GM21367 (cell line): ENCODE results near the gene ERC2.

Source experiments
- ATAC-seq: cut with Tn5 transposase; IDR thresholded peaks from one replicate; pipeline ENCODE4 v1.9.1; 2021; ENCODE audit not compliant: unreplicated experiment

Gene ERC2

DNA sequence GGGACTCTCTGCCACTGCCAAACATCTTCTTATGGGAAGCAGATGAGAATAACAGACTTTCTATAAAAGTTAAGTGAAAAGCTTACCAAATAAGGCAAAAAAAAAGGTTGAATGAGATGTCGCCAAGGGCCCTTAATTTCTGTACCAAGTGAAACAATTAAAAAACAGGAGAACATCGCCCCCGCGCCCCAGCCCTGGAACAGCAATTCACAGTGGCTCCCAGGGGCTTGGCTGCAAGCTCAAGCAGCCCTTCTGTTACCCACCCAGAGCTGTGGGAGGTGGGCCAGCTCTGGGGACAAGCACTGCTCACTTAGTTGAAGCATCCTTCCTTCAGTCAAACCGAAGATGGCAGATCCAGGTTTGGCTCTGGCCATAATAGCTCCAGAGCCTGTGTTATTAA lies 208.0 kb downstream of the ERC2 start:
- no peak for ATAC-seq

DNA sequence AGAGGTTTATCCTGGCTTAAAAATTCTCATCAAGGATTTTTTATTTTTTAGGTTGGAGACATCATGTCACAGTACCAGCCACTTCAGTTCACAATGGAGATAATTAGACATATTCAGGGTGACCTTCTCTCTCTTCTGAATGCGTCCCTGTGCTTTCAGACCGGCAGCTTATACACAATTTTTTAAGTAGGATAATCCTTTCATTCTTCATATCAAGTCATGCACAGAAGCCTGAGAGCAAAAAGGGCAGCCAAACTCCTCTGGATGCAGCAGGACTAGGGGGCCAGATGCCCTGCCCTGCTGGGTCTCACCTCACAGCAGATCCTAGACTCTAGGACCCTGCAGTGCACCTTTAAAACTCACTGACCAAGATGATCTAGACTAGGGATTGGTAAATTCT lies 210.4 kb downstream of the ERC2 start:
- no peak for ATAC-seq

DNA sequence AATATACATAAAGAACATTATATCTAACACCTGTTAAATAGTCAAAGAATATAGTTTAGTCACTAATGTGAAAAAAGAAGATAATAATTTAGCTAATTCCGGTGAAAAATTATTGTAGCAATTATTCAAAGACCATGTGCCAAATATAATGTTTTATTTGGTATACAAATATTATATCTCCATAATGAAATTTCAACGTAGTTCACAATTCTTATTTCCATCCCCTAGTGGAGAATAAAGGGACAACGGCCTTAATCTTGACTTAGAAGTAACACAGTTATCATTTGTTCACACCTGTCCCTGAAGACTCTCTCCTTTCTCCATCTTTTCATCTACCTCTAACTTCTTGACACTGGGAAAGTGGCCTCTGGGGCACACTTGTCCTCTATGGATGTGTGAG lies 213.4 kb downstream of the ERC2 start:
- no peak for ATAC-seq

- no peak for ATAC-seq
Measured at GRCh38 chr3:56253941-56254665, 214.2 kb downstream of the ERC2 start.

- no peak for ATAC-seq
Measured at GRCh38 chr3:56251343-56251945, 216.8 kb downstream of the ERC2 start.

GRCh38 chr3:56248021-56248420 lies 220.2 kb downstream of the ERC2 start:
- no peak for ATAC-seq

DNA sequence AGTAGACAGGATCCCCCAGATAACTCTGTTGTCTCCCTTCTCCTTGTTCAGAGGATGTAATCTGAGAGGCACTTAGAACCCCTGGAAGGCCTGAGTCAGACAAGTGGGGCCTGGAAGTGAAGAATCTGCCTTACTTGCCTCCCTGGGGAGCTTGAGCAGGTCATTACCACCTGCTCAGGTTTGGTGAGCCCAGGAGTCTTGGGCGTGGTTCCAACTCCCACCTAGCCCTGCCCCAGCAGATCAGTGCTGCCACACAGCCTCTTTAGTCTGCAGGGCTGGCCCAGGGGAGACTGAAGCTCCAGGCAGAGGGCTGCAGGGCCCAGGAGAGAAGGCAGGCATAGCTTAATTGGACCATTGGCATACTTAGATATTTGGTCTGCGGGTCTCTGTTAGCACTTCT lies 230.0 kb downstream of the ERC2 start:
- no peak for ATAC-seq

DNA sequence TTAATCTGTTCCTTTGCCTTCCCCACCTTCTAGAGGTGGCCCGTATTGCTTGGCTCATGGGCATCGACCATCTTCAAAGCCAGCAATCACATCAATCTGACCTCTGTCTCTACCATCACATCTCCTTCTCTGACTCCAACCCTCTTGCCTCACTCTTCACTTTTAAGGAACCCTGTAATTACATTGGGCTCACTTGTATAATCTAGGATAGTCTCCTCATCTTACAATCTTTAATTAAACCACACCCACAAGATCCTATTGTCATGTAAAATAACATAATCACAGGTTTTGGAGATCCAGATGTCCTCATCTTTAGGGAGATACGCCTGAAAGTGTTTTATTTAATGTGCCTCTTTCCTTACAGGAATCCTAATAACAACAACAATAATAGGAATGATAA lies 234.5 kb downstream of the ERC2 start:
- no peak for ATAC-seq

DNA sequence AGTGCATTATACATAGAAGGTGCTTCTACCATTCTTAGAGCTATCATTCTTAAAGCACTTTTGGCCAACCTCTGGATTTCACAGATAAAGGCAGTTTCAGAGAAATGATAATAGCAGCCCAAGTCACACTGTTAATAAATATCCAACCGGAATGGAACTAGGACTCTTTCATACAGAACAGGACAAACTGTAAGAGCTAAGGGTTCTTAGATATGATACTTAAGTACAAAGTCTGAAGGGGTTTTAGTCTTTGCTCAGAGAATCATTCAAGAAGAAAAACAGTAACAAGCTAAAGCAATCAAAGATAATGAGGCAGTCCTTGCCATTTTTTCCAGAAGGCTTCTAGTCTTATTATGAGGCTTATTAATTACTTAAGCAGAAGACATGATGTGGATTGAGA lies 239.0 kb downstream of the ERC2 start:
- ATAC-seq: no peak

DNA sequence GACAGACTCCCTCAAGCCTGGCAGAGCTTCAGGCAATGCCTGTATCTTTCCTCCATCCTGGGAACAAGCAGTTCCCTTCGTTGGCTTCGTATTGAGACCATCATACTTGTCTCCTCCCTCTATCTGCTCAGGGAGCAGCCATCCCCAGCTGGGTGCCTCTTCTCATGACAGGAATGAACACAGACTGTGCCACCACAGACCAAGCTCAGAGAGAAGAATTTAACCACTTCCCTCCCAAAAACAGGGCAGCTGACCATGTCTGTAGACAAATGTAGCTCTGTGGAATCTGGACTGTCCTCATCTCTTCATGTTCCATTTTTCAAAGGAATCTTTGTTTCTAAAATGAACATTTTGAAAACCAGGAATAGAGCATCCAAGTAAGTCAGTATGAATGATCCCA lies 245.4 kb downstream of the ERC2 start:
- no peak for ATAC-seq

DNA sequence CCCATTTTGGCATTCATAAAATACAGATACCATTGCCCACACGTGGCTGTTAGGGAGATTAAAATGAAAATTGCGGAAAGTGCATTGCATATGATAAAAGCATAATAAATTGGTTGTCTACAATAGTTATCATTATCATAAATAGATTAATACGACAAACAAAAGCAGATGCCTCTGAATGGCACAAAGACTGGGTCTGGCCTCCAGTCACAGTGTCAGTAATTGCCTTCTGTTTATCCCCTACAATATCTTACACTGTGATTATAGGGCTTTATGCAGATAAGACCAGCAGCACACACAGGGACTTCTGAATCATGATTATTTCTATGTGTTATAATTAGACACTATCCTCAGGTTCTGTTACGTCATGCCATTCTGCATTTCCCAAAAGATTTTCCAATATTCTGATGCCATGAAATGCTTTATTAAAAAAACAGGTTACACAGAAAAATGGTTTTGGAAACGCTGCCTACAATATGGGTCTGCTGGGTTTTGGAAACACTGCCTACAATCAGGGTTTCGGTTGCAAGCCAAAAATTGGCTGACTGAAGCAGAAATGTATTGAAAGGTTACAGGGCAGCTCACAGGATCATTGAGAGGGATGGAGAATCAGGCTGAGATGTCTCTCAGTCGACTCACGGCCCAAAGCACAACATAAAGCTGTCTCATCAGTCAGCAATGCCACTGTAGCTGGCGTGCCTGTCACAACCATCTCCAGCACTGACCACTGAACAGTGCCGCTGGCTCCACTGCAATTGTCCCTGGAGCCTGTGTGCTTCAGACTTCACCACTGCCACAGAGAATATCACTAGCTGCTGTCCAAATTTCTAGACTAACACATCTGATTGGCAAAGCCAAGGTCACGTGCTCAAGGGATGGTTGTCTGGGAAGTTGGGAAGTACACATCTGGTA lies 248.1 kb downstream of the ERC2 start:
- no peak for ATAC-seq

DNA sequence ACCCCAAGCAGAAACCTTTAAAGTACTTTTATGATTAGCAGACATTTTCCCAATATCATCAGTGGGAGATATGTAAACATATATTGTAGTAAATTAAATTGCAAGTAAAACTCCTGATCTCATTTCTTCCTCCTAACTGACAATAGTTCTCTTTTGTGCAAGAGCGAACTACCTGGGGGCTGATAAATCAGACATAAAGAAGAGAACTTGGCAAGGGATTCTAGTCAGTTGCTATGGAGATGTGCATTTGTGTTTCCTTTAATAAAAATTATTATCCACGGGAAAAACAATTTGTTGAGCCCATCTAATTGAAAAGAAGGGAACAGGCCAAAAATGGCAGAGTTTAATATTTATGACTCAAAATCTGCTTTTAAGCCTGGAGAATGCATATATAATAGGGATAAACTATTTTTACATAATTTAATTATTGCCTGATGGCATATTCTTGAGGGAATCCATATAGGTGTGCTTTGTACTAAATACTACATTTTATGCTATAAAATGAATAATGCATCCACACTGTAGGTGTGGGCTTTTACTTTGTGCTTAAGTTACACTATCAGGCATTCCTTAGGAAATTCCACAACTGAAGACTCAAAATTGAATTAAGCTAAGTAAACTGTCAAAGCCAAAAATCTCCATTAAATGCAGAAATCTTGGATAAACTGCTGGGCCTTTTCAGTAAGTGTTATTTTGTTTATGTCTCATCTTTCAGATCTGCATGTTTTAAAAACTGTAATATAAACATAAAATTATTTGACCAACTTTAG lies 258.1 kb downstream of the ERC2 start:
- ATAC-seq: no peak

GRCh38 chr3:56207922-56208321 lies 260.3 kb downstream of the ERC2 start:
- ATAC-seq: no peak

DNA sequence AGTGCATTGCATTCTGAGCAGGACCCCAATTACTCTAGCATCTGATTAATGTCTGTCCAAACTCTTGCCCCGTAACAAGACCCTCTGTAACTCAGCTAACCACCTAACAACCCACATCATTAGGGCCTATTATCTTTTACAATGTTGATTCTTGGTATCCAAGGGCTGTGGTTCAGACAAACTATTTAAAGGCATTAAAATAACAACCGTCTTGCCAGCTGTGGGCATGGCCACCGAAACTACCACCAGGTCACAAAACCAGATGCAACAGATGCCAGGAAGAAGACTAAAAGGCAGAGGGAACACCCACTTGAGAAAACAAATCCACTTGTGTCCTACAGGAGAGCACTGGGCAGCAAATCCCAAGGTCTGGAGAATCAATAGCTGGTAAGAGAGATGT lies 262.9 kb downstream of the ERC2 start:
- ATAC-seq: no peak

GRCh38 chr3:56202997-56203396 lies 265.3 kb downstream of the ERC2 start:
- no peak for ATAC-seq

- no peak for ATAC-seq
Measured at GRCh38 chr3:56201407-56201806, 266.9 kb downstream of the ERC2 start.

GRCh38 chr3:56200251-56200650 lies 268.0 kb downstream of the ERC2 start:
- ATAC-seq: no peak

DNA sequence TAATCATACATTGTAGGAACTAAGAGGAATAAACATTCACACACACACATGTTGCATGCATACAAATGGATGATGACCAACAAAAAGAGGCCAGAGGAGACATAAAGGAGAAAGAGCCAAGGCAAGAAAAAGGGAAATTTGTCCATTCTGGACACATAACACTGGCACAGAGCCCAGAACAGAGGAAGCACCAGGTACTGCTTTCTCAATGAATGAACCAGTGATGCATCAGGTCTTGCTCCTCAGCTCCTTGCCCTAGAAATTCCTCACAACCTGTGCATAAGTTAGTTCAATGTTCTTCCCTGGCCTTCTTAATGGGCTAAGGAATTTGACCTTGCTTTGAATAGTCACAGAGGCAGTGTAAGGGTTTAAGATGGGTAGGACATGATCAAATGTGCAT lies 270.3 kb downstream of the ERC2 start:
- ATAC-seq: no peak

- no peak for ATAC-seq
Measured at GRCh38 chr3:56197259-56197965, 270.9 kb downstream of the ERC2 start.

- ATAC-seq: no peak
Measured at GRCh38 chr3:56196700-56197099, 271.6 kb downstream of the ERC2 start.

DNA sequence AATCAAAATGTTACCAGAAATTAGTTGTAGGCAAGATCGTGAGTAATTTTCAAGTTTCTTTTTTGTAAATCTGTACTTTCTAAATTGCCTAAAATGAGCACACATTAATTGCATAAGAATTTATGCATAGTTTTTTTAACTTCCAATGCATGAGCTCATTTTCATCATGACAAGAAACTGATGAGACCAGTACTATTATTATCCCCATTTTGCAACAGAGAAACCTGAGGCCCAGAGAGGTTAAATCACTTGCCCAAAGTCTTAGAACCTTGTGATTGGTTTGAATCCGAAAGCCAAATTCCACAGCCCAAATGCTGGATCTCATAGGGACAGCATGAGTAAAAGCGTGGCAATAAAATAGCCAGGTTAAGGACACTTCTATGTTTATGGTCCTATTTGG lies 274.7 kb downstream of the ERC2 start:
- ATAC-seq: no peak
